Mesenchymal stem cell (in vitro differentiated cells and primary cell): ENCODE data around the gene MAST2.

Source experiments
- DNase-seq: peaks from one replicate; pipeline ENCODE4 v3.0.0-alpha.2; 2013
- H2AFZ ChIP-seq: one replicate; pipeline ENCODE4 v1.6.1; 2013; ENCODE audit warnings: low read depth, mild to moderate bottlenecking, control low read depth, inconsistent platforms, low read length, moderate library complexity
- H2AK5ac ChIP-seq: 2 replicates; pipeline ENCODE4 v1.6.1; 2013; ENCODE audit warnings: low read length, moderate library complexity, mild to moderate bottlenecking, inconsistent platforms; ENCODE audit not compliant: severe bottlenecking
- H2BK120ac ChIP-seq: one replicate; pipeline ENCODE4 v1.6.1; 2013; ENCODE audit warnings: low read depth, mild to moderate bottlenecking, inconsistent platforms, low read length, moderate library complexity
- H2BK12ac ChIP-seq, 2 experiments: one replicate each; pipeline ENCODE4 v1.6.1; 2013; ENCODE audit warnings: inconsistent platforms in 2 of 2, low read length in 2 of 2, mild to moderate bottlenecking in 2 of 2, moderate library complexity in 2 of 2, control low read depth in 1 of 2
- H2BK15ac ChIP-seq: one replicate; pipeline ENCODE4 v1.6.1; 2013; ENCODE audit warnings: mild to moderate bottlenecking, low read depth, inconsistent platforms; ENCODE audit not compliant: poor library complexity, severe bottlenecking
- H2BK5ac ChIP-seq: 2 replicates; pipeline ENCODE4 v1.6.1; 2013; ENCODE audit warnings: low read depth, mild to moderate bottlenecking, low read length, control low read depth, inconsistent platforms; ENCODE audit not compliant: poor library complexity, severe bottlenecking
- H3K14ac ChIP-seq, 2 experiments: one replicate each; pipeline ENCODE4 v1.6.1; 2013; ENCODE audit warnings: inconsistent platforms in 2 of 2, low read length in 2 of 2, control low read depth in 1 of 2, mild to moderate bottlenecking in 1 of 2, moderate library complexity in 1 of 2
- H3K18ac ChIP-seq, 2 experiments: one replicate each; pipeline ENCODE4 v1.6.1; 2013; ENCODE audit warnings: inconsistent platforms in 2 of 2, low read length in 2 of 2, control low read depth in 1 of 2, low read depth in 1 of 2, mild to moderate bottlenecking in 1 of 2
- H3K23ac ChIP-seq, 2 experiments: one replicate each; pipeline ENCODE4 v1.6.1; 2013; ENCODE audit warnings: inconsistent platforms in 2 of 2, low read length in 2 of 2, mild to moderate bottlenecking in 2 of 2, moderate library complexity in 2 of 2, control low read depth in 1 of 2
- H3K27ac ChIP-seq: 2 replicates; pipeline ENCODE4 v1.5.1; 2013; ENCODE audit warnings: mild to moderate bottlenecking, moderate library complexity, low read length, control low read depth, inconsistent platforms; ENCODE audit not compliant: poor library complexity, severe bottlenecking
- H3K27me3 ChIP-seq, 2 experiments: 2 replicates each; pipeline versions ENCODE4 v1.6.1 to v1.7.0; 2013; ENCODE audit warnings: low read length in 2 of 2, mild to moderate bottlenecking in 2 of 2, moderate library complexity in 2 of 2, control low read depth in 1 of 2, inconsistent platforms in 1 of 2; ENCODE audit not compliant: control insufficient read depth in 1 of 2, insufficient read depth in 1 of 2
- H3K36me3 ChIP-seq, 2 experiments: 2 replicates each; pipeline versions ENCODE4 v1.6.1 to v1.7.0; 2013; ENCODE audit warnings: low read length in 2 of 2, control low read depth in 1 of 2, inconsistent platforms in 1 of 2, low read depth in 1 of 2, mild to moderate bottlenecking in 1 of 2; ENCODE audit not compliant: insufficient read depth in 2 of 2, control insufficient read depth in 1 of 2
- H3K4ac ChIP-seq, 2 experiments: one replicate each; pipeline ENCODE4 v1.6.1; 2013; ENCODE audit warnings: inconsistent platforms in 2 of 2, low read length in 2 of 2, mild to moderate bottlenecking in 2 of 2, moderate library complexity in 2 of 2, control low read depth in 1 of 2, low read depth in 1 of 2
- H3K4me1 ChIP-seq: 2 replicates; pipeline ENCODE4 v1.6.1; 2013; ENCODE audit warnings: low read depth, low read length, control low read depth; ENCODE audit not compliant: control insufficient read depth, insufficient read depth
- H3K4me2 ChIP-seq: 2 replicates; pipeline ENCODE4 v1.6.1; 2013; ENCODE audit warnings: low read length, mild to moderate bottlenecking, inconsistent platforms; ENCODE audit not compliant: poor library complexity, severe bottlenecking
- H3K4me3 ChIP-seq, 2 experiments: 2 replicates each; pipeline versions ENCODE4 v1.5.1 to v1.7.0; 2013; ENCODE audit warnings: low read length in 2 of 2, mild to moderate bottlenecking in 2 of 2, control low read depth in 1 of 2, low read depth in 1 of 2; ENCODE audit not compliant: insufficient read depth in 1 of 2
- H3K79me1 ChIP-seq: replicated peaks from 2 replicates; pipeline ENCODE4 v1.6.1; 2013; ENCODE audit warnings: mild to moderate bottlenecking, control low read depth, low read length, inconsistent platforms; ENCODE audit not compliant: poor library complexity, severe bottlenecking
- H3K9ac ChIP-seq: 2 replicates; pipeline ENCODE4 v1.7.0; 2013; ENCODE audit warnings: mild to moderate bottlenecking, low read length, moderate library complexity
- H3K9me3 ChIP-seq: 2 replicates; pipeline ENCODE4 v1.7.0; 2013; ENCODE audit warnings: mild to moderate bottlenecking, low read length; ENCODE audit not compliant: control insufficient read depth
- H4K8ac ChIP-seq: one replicate; pipeline ENCODE4 v1.6.1; 2013; ENCODE audit warnings: inconsistent platforms, mild to moderate bottlenecking, low read length, moderate library complexity
- H4K91ac ChIP-seq: one replicate; pipeline ENCODE4 v1.6.1; 2013; ENCODE audit warnings: mild to moderate bottlenecking, low read length, inconsistent platforms
- WGBS: methylation state at CpG from one replicate; pipeline ENCODE4 v1.1.7; 2013; ENCODE audit warnings: mixed read lengths; 5-methylcytosine and 5-hydroxymethylcytosine counted together

MAST2 gene

GRCh38 chr1:45894331-45894730 is 90.9 kb downstream of the MAST2 start:
- Histone ChIP-seq H4K8ac (no peak overlapping the region), H3K36me3 (no peaks in the 10 kb centered on the region), H2BK5ac (no peak overlapping the region), H3K4ac (no peak overlapping the region), H3K4me2 (no peak overlapping the region), H2AFZ (no peak overlapping the region), H3K9ac (no peak overlapping the region), H3K4me3 (no peak overlapping the region), H3K18ac (no peak overlapping the region), H2BK15ac (no peak overlapping the region), H3K27ac (no peak overlapping the region), H3K27me3 (no peaks in the 10 kb centered on the region), H4K91ac (no peak overlapping the region), H3K79me1 (peaks cover 27% of the 10 kb centered on the region), H2BK12ac (no peak overlapping the region), H2BK120ac (no peak overlapping the region), H3K9me3 (no peaks in the 10 kb centered on the region), H3K14ac (no peak overlapping the region), H3K23ac (no peak overlapping the region), H2AK5ac (no peak overlapping the region), H3K4me1 (peaks cover 3% of the 10 kb centered on the region)
- no peak for DNase-seq
- WGBS, result no CpG with 5 or more reads among the region's 4 CpGs

GRCh38 chr1:45894921-45895320 is 91.5 kb downstream of the MAST2 start:
- peaks cover 24% of the 10 kb centered on the region for H3K79me1 ChIP-seq
- no peaks in the 10 kb centered on the region for H3K9me3 ChIP-seq
- H2AFZ ChIP-seq, result no peak overlapping the region
- no peak overlapping the region for H3K4ac ChIP-seq
- H3K18ac ChIP-seq, result no peak overlapping the region
- no peak overlapping the region for H2BK5ac ChIP-seq
- no peak overlapping the region for H3K27ac ChIP-seq
- H3K9ac ChIP-seq, result no peak overlapping the region
- no peaks in the 10 kb centered on the region for H3K27me3 ChIP-seq
- no peak overlapping the region for H2BK12ac ChIP-seq
- no peak overlapping the region for H3K14ac ChIP-seq
- no peak overlapping the region for H3K4me2 ChIP-seq
- H3K4me1 ChIP-seq, result peaks cover 3% of the 10 kb centered on the region
- no peak overlapping the region for H4K91ac ChIP-seq
- no peaks in the 10 kb centered on the region for H3K36me3 ChIP-seq
- no peak overlapping the region for H3K23ac ChIP-seq
- no peak for DNase-seq
- H2BK120ac ChIP-seq, result no peak overlapping the region
- H2BK15ac ChIP-seq, result no peak overlapping the region
- no peak overlapping the region for H3K4me3 ChIP-seq
- H4K8ac ChIP-seq, result no peak overlapping the region
- H2AK5ac ChIP-seq, result no peak overlapping the region

GRCh38 chr1:45895406-45895805 is 92.0 kb downstream of the MAST2 start:
- no peak for DNase-seq
- H2BK120ac ChIP-seq, result no peak overlapping the region
- H3K79me1 ChIP-seq, result peaks cover 23% of the 10 kb centered on the region
- no peak overlapping the region for H4K91ac ChIP-seq
- H3K27me3 ChIP-seq, result no peaks in the 10 kb centered on the region
- no peak overlapping the region for H2BK15ac ChIP-seq
- WGBS, result 100% methylated on average over 2 of the region's 2 CpGs
- no peak overlapping the region for H3K14ac ChIP-seq
- no peak overlapping the region for H3K4me3 ChIP-seq
- H3K4me1 ChIP-seq, result peaks cover 3% of the 10 kb centered on the region
- no peak overlapping the region for H2BK5ac ChIP-seq
- no peak overlapping the region for H3K18ac ChIP-seq
- no peaks in the 10 kb centered on the region for H3K9me3 ChIP-seq
- no peak overlapping the region for H3K9ac ChIP-seq
- H3K27ac ChIP-seq, result no peak overlapping the region
- no peaks in the 10 kb centered on the region for H3K36me3 ChIP-seq
- no peak overlapping the region for H4K8ac ChIP-seq
- no peak overlapping the region for H3K4me2 ChIP-seq
- no peak overlapping the region for H3K4ac ChIP-seq
- no peak overlapping the region for H3K23ac ChIP-seq
- H2AK5ac ChIP-seq, result no peak overlapping the region
- H2AFZ ChIP-seq, result no peak overlapping the region
- no peak overlapping the region for H2BK12ac ChIP-seq

GRCh38 chr1:45906883-45907282 is 103.5 kb downstream of the MAST2 start:
- H3K79me1 ChIP-seq, result peaks cover 19% of the 10 kb centered on the region

More at GRCh38 chr1:45906883-45907282, 103.5 kb downstream of the MAST2 start:
- H2BK5ac ChIP-seq, result no peak overlapping the region
- no peaks in the 10 kb centered on the region for H3K9me3 ChIP-seq
- no peak overlapping the region for H3K18ac ChIP-seq
- no peak for DNase-seq
- H2AK5ac ChIP-seq, result no peak overlapping the region
- no peak overlapping the region for H2BK15ac ChIP-seq
- H3K14ac ChIP-seq, result no peak overlapping the region
- H4K8ac ChIP-seq, result no peak overlapping the region
- H3K4me3 ChIP-seq, result no peak overlapping the region
- H3K4me1 ChIP-seq, result no peaks in the 10 kb centered on the region
- no peak overlapping the region for H2AFZ ChIP-seq
- no peak overlapping the region for H3K27ac ChIP-seq
- H3K36me3 ChIP-seq, result peaks cover 0 to 3% of the 10 kb centered on the region in 2 experiments
- no peak overlapping the region for H2BK120ac ChIP-seq
- no peak overlapping the region for H3K4ac ChIP-seq
- no peak overlapping the region for H3K23ac ChIP-seq
- no peaks in the 10 kb centered on the region for H3K27me3 ChIP-seq
- H3K9ac ChIP-seq, result no peak overlapping the region
- whole genome bisulfite sequencing, result no CpG with 5 or more reads among the region's 2 CpGs
- H4K91ac ChIP-seq, result no peak overlapping the region
- no peak overlapping the region for H3K4me2 ChIP-seq
- H2BK12ac ChIP-seq, result no peak overlapping the region
